ENCODE measurements around the gene ZNF410.

GRCh38 chr14:73861073-73861472 lies 25.6 kb upstream of the ZNF410 start:
- TF ChIP-seq ELF4 (IDR thresholded peaks at IDR 0.05): no peak
- TF ChIP-seq ZNF384 (IDR thresholded peaks at IDR 0.05): no peak
- TF ChIP-seq PKNOX1 (IDR thresholded peaks at IDR 0.05): no peak
- no peak for TF ChIP-seq TARDBP (IDR thresholded peaks at IDR 0.05)
- TF ChIP-seq SUZ12 (IDR thresholded peaks at IDR 0.05): no peak
